DOHH2 (cell line): ENCODE results near the gene KBTBD4.

ENCODE experiments used
- H3F3A ChIP-seq: fragments of 200-600 bp; sonication (generic), shearing (Covaris generic); 2 replicates; pipeline ENCODE4 v1.6.0; 2016; ENCODE audit warnings: antibody characterized with exemption, mild to moderate bottlenecking; ENCODE audit not compliant: control insufficient read depth, insufficient read depth
- H3K27ac ChIP-seq: fragments of 200-600 bp; sonication (generic); 2 replicates; pipeline ENCODE4 v1.5.1; 2014; ENCODE audit warnings: low read depth, mild to moderate bottlenecking, low read length, moderate library complexity
- H3K27me3 ChIP-seq: fragments of 200-600 bp; sonication (generic); 2 replicates; pipeline ENCODE4 v1.6.1; 2014; ENCODE audit warnings: mild to moderate bottlenecking, low read length, mixed read lengths; ENCODE audit not compliant: control insufficient read depth
- H3K36me3 ChIP-seq: fragments of 200-600 bp; sonication (generic); 2 replicates; pipeline ENCODE4 v1.6.1; 2014; ENCODE audit warnings: mild to moderate bottlenecking, low read length, moderate library complexity, mixed read lengths; ENCODE audit not compliant: control insufficient read depth
- H3K4me1 ChIP-seq: fragments of 200-600 bp; sonication (generic); 2 replicates; pipeline ENCODE4 v1.6.1; 2014; ENCODE audit warnings: mild to moderate bottlenecking, low read length, mixed read lengths; ENCODE audit not compliant: control insufficient read depth
- H3K4me2 ChIP-seq: fragments of 200-600 bp; sonication (generic); 2 replicates; pipeline ENCODE4 v1.6.0; 2014; ENCODE audit warnings: mild to moderate bottlenecking, low read length, moderate library complexity
- H3K4me3 ChIP-seq: fragments of 200-600 bp; sonication (generic); 2 replicates; pipeline ENCODE4 v1.5.1; 2014; ENCODE audit warnings: mild to moderate bottlenecking, low read length, mixed read lengths
- H3K79me2 ChIP-seq: fragments of 200-600 bp; sonication (generic); 2 replicates; pipeline ENCODE4 v1.6.1; 2014; ENCODE audit warnings: mild to moderate bottlenecking, low read length, mixed read lengths; ENCODE audit not compliant: control insufficient read depth
- H3K9me2 ChIP-seq: fragments of 200-600 bp; sonication (generic); replicated peaks from 2 replicates; pipeline ENCODE4 v1.6.1; 2014; ENCODE audit warnings: mild to moderate bottlenecking, low read length, mixed read lengths; ENCODE audit not compliant: control insufficient read depth
- H3K9me3 ChIP-seq: fragments of 200-600 bp; sonication (generic); 2 replicates; pipeline ENCODE4 v1.6.1; 2014; ENCODE audit warnings: antibody characterized with exemption, low read length, mixed read lengths; ENCODE audit not compliant: control insufficient read depth, insufficient read depth
- H4K20me1 ChIP-seq: fragments of 200-600 bp; sonication (generic); 2 replicates; pipeline ENCODE4 v1.6.0; 2014; ENCODE audit warnings: low read depth, mild to moderate bottlenecking, antibody characterized with exemption, low read length, moderate library complexity; ENCODE audit not compliant: control insufficient read depth, insufficient read depth
- EZH2phosphoT487 ChIP-seq: fragments of 200-600 bp; sonication (generic); IDR thresholded peaks from 2 replicates; pipeline ENCODE4 v1.6.1; 2017; ENCODE audit warnings: borderline replicate concordance, mild to moderate bottlenecking, antibody characterized with exemption, low read length, moderate library complexity, mixed read lengths
- TF ChIP-seq, protein P1 (sequence below): fragments of 200-600 bp; sonication (generic); IDR thresholded peaks from one replicate; pipeline ENCODE4 v1.5.1; 2014; ENCODE audit warnings: antibody characterized with exemption, mild to moderate bottlenecking, low read depth, low read length; ENCODE audit not compliant: poor library complexity, severe bottlenecking

Gene KBTBD4

DNA sequence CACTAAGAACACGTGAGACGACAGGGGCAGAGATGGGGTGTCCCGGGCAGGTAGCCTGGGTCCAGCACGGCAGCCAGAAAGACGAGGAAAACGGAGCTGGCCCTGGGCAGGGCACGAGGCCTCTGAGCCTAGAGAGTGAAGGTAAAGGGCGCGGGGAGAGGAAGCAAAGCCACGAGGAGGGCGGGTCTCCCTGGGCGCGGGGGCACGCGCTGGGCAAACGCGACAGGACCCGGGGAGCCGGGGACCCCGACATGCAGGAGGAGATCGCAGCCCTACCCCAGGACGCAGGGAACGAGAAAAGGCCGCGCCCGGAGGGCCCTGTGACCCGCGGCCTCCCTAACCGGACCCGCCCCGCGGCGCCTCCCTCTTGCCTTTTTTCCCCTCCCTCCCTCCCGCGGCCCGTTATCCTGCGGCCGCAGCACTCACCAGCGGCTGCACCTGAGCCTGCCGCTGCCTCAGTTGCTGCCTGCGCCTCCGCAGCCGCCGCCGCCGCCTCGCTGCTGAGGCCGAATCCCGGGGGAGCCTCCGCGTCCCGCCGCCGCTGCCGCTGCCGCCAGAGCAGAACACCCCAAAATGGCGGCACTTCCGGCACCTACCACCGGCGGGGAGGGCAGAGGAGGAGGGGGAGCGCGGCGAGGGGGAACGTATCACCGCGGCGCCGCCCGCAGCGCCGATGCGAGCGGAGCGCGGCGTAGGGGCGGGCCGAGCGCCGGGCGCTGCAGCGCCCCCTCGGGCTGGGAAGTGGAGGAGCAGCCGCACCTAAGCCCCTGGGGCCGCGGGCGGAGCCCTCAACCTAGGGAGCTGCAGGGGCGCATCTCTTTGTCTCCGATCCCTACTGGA is 26.0 kb downstream of the KBTBD4 start, which contains the start of gene CELF1:
TSS of gene CELF1 (minus strand) at position 567 of the 840 bp plus-strand sequence. CDS start 53,609 bp downstream, outside the sequence.
- Histone ChIP-seq H3K4me2 (peak within 1 kb of the TSS; percentile 100), H3K4me3 (peak within 1 kb of the TSS; percentile 94), H3K79me2 (peaks cover 56% of the 10 kb centered on the region), H3K36me3 (peaks cover 44% of the 10 kb centered on the region), H3F3A (peaks cover 11% of the 10 kb centered on the region; the same call in 1 of the 2 replicates), H4K20me1 (peaks cover 20% of the 10 kb centered on the region), H3K9me3 (no peaks in the 10 kb centered on the region), H3K4me1 (peaks cover 26% of the 10 kb centered on the region), H3K27me3 (no peaks in the 10 kb centered on the region), H3K27ac (peak within 1 kb of the TSS; percentile 69), H3K9me2 (no peaks in the 10 kb centered on the region)
- no peak for TF ChIP-seq EZH2phosphoT487
- TF ChIP-seq, protein P1, sequence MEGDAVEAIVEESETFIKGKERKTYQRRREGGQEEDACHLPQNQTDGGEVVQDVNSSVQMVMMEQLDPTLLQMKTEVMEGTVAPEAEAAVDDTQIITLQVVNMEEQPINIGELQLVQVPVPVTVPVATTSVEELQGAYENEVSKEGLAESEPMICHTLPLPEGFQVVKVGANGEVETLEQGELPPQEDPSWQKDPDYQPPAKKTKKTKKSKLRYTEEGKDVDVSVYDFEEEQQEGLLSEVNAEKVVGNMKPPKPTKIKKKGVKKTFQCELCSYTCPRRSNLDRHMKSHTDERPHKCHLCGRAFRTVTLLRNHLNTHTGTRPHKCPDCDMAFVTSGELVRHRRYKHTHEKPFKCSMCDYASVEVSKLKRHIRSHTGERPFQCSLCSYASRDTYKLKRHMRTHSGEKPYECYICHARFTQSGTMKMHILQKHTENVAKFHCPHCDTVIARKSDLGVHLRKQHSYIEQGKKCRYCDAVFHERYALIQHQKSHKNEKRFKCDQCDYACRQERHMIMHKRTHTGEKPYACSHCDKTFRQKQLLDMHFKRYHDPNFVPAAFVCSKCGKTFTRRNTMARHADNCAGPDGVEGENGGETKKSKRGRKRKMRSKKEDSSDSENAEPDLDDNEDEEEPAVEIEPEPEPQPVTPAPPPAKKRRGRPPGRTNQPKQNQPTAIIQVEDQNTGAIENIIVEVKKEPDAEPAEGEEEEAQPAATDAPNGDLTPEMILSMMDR = peak; percentile 89

DNA sequence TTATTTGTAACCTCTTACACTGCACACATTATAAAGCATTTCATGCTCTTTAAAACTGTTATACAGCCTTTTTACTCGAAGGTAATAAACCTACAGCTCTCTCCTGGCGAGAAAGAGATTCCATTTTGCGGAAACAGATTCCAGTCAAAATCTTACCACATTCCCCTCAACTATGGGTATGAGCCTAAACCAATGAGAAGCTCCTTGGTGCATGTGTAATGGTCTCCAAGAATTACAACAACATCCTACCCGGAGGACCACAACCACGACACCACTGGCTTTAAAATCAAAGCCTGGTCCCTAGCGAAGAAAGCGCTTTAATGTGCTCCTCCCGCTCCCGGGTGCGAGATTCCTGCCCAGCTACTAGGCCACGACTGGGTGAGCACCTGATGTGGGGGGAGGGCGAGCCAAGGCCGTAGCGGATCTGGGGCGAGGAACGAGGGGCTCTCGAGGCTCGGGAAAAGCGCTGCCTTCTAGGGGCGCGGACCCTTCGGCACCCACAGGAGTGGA is 26.7 kb downstream of the KBTBD4 start:
- peak overlapping the region; percentile 69 for H3K27ac ChIP-seq
- peaks cover 26% of the 10 kb centered on the region for H3K4me1 ChIP-seq
- peaks cover 50% of the 10 kb centered on the region for H3K36me3 ChIP-seq
- no peaks in the 10 kb centered on the region for H3K9me2 ChIP-seq
- H3K27me3 ChIP-seq = no peaks in the 10 kb centered on the region
- no peaks in the 10 kb centered on the region for H3K9me3 ChIP-seq
- TF ChIP-seq, protein P1 = no peak
- no peak for TF ChIP-seq EZH2phosphoT487
- H3K79me2 ChIP-seq = peaks cover 63% of the 10 kb centered on the region
- H3K4me3 ChIP-seq = peak overlapping the region; percentile 94
- H4K20me1 ChIP-seq = peaks cover 24% of the 10 kb centered on the region
- H3F3A ChIP-seq = peaks cover 11% of the 10 kb centered on the region; the same call in 1 of the 2 replicates
- peak overlapping the region; percentile 100 for H3K4me2 ChIP-seq

DNA sequence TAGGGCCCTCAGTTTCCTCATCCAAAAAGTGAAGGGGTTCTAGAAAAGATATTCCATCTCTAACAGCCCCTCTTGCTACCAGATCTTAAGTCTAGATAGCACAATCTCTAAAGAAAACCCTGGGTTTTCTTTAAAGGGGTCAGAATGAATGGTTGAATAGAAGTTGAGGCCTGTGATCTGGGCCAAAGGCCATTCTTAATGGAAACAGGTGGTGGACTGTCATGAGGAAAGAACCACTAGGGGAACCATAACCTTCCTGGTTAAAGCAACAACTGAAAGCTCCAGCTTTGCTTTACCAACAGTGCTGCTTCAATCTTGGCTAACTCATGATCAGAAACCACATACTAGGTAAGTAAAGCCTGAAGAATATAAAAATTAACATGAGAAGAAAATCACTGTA is 27.7 kb downstream of the KBTBD4 start:
- Histone ChIP-seq H3K9me2 (no peaks in the 10 kb centered on the region), H3K4me1 (peaks cover 26% of the 10 kb centered on the region), H3K27me3 (no peaks in the 10 kb centered on the region), H3K9me3 (no peaks in the 10 kb centered on the region), H3F3A (peaks cover 10% of the 10 kb centered on the region; the same call in 1 of the 2 replicates), H3K79me2 (peaks cover 73% of the 10 kb centered on the region), H3K4me3 (peak overlapping the region; percentile 94), H4K20me1 (peaks cover 24% of the 10 kb centered on the region), H3K4me2 (peak overlapping the region; percentile 100), H3K36me3 (peaks cover 57% of the 10 kb centered on the region), H3K27ac (0 out of 2 replicates have a peak overlapping the region, but pooled peaks have one; percentile 18)
- TF ChIP-seq EZH2phosphoT487 = no peak
- TF ChIP-seq, protein P1 = peak; percentile 59
